HG03045 (cell line): Measurements from ENCODE around the gene MINDY3.
"Not testable (repeated sequence)": the region's sequence is repeated elsewhere in the genome, so short reads cannot be mapped to it uniquely, and the experiment has no call there.

Experiments used
- ATAC-seq: cut with Tn5 transposase; IDR thresholded peaks from one replicate; pipeline ENCODE4 v1.9.1; 2021; ENCODE audit warnings: mild to moderate bottlenecking, moderate library complexity; ENCODE audit not compliant: unreplicated experiment

Gene MINDY3

GRCh38 chr10:15859906-15860691 lies at the start of gene MINDY3:
Gene MINDY3, minus strand, starts transcription at chr10:15860507. Its CDS starts 208 bp downstream, at chr10:15860299.
- ATAC-seq, result peak; percentile 87

DNA sequence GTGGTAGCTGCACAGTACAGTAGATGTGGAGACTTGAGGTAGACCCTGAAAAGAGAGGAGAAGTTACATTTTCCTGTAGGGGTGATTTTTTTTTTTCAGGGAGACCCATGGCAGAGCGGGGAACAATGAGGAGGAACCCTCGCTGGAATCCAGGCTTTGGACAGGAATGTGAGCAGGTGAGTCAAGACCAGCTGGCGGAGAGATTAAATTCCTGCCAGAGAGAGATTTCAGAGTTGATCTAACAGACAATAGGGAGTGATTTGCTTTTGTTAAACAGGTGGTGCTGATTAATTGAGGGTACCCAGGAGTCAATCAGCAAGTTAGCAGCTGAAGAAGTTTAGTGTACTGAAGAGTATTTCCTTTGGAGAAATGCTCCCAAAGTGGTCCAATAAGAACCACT lies 41.6 kb upstream of the MINDY3 start:
- ATAC-seq, result no peak

- ATAC-seq, result no peak
Measured at GRCh38 chr10:15898046-15898445, 37.7 kb upstream of the MINDY3 start.

DNA sequence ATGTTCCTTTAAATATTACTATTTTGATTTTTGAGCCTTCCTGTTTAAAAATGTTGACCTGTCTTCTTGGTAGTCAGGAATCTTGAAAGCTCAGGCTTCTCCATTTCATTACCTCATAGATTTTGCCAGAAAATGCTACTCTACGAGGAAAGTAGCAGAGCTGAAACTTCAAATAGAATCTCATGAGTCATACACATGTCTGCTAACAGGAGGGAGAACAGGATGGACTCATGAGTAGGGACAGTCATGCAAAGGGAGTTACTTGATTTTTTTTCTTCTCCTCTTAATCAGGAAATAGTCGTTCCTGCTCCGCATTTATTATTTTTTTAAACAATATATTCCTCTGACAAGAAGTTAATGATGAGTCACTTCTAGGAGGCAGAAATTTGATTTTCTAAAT lies 37.0 kb upstream of the MINDY3 start:
- no peak for ATAC-seq

DNA sequence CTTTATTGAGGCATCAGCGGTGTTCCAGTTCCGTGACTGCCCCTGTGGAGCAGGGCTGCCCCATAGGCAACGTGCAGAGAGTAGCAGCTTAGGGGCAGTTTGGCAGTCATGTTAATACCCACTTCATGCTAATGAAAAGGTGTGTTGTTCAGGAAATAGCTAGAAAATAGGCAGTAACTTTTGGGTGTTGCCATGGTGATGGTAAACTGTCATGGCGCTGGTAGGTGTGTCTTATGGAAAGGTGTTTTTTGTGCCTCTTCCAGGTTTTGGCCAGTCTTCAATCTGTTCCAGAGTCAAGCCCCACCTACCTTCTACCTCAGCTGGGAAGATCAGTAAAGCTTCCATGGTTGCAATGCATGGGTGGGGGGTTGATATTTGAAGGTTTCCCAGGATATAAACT lies 36.3 kb upstream of the MINDY3 start:
- no peak for ATAC-seq

DNA sequence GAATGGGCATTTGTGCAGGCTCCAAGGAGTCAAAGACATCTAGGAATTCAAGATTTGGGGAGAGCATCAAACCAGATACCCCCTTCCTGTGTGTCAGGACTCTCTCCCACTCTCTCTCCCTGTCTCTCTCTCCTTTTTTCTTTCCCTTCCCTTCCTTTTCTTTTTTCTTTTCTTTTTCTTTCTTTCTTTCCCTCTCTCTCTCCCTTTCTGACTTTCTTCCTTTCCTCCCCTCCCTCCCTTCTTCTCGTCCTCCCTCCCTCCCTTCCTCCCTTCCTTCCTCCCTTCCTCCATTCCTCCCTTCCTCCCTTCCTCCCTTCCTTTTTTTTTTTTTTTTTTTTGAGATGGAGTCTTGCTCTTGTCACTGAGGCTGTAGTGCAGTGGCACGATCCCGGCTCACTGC lies 24.1 kb upstream of the MINDY3 start:
- ATAC-seq, result no peak

DNA sequence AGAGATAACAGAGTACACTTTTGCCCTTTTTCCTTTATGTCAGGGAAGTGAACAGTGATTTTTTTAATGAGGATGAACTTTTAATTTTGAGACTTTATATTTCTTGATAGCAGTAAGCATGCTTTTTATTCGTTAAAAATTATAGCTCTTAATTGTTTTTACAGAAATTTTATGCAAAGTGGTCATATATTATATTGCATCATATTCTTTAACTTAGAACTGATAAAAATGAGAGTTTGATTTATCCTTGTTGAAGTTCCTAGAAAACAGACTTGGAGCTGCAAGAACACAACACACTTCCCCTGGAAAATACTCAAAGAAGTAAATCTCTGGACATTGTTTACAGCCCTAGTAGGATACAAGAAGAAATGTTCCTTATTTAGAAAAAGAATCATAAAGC lies 21.2 kb upstream of the MINDY3 start:
- no peak for ATAC-seq

GRCh38 chr10:15879663-15880062 lies 19.4 kb upstream of the MINDY3 start:
- no peak for ATAC-seq

DNA sequence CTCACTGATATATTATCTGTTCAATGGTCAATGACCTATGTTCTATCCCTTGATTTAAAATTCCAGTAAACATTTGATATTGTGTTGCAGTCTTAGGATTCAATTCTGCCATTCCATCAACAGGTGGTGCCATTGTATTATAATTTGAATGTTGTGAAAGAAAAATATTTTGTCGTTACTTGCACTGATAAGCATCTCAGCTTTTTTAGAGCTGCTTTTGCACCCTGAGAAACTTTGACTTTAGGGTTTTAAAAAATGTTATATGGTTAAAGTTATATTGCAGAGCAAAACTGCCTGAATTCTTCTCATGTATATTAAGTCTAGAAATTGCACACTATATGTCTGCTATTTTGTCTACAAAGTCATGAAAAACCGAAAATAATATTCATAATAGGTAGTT lies 18.8 kb upstream of the MINDY3 start:
- ATAC-seq, result no peak

GRCh38 chr10:15877836-15878576 lies 17.7 kb upstream of the MINDY3 start:
- ATAC-seq, result no peak

DNA sequence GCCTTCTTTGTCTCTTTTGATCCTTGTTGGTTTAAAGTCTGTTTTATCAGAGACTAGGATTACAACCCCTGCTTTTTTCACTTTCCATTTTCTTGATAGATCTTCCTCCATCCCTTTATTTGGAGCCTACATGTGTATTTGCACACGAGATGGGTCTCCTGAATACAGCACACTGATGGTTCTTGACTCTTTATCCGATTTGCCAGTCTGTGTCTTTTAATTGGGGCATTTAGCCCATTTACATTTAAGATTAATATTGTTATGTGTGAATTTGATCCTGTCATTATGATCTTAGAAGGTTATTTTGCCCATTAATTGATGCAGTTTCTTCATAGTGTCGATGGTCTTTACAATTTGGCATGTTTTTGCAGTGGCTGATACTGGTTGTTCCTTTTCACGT lies 16.0 kb upstream of the MINDY3 start:
- ATAC-seq, result not testable (repeated sequence)

DNA sequence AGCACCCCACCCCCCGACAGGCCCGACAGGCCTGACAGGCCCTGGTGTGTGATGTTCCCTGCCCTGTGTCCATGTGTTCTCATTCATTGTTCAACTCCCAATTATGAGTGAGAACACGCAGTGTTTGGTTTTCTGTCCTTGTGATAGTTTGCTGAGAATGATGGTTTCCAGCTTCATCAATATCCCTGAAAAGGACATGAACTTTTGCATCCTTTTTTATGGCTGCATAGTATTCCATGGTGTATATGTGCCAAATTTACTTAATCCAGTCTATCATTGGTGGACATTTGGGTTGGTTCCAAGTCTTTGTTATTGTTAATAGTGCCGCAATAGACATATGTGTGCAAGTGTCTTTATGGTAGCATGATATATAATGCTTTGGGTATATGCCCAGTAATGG lies 12.3 kb upstream of the MINDY3 start:
- ATAC-seq, result not testable (repeated sequence)

- no peak for ATAC-seq
Measured at GRCh38 chr10:15871823-15872222, 11.5 kb upstream of the MINDY3 start.

DNA sequence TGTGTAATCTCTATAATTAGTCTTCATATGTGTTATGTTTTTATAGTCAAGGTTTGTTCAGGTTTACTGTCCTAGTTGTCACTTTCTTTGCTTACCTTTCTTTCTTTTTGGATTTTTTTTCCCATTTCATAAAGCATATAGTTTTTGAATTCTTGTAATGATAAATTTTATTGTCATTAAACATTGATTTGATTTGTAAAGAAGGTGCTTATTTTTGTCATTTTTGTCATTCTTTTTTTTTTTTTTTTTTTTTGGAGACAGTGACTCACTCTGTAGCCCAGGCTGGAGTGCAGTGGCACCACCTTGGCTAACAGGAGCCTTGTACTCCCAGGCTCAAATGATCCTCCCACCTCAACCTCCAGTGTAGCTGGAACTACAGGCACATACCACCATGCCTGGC lies 9.6 kb upstream of the MINDY3 start:
- ATAC-seq, result no peak

GRCh38 chr10:15868006-15868405 lies 7.7 kb upstream of the MINDY3 start:
- no peak for ATAC-seq

DNA sequence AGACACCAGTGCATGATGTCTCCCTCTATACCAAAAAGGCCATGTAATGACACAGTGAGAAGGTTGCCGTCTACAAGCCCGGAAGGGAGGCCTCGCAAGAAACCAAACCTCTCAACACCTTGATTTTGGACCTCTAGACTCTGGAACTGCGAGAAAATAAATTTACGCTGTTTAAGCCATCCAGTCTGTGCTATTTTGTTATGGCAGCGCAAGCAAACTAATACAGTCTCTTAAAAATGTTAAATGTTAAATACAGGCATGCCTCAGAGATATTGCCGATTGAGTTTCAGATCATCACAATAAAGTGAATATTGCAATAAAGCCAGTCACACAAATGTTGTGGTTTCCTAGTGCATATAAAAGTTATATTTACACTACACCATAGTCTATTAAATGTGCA lies 5.0 kb upstream of the MINDY3 start:
- ATAC-seq, result no peak

- no peak for ATAC-seq
Measured at GRCh38 chr10:15864419-15864818, 4.1 kb upstream of the MINDY3 start.

GRCh38 chr10:15863733-15864132 lies 3.4 kb upstream of the MINDY3 start:
- no peak for ATAC-seq

GRCh38 chr10:15863323-15863722 lies 3.0 kb upstream of the MINDY3 start:
- ATAC-seq, result no peak

DNA sequence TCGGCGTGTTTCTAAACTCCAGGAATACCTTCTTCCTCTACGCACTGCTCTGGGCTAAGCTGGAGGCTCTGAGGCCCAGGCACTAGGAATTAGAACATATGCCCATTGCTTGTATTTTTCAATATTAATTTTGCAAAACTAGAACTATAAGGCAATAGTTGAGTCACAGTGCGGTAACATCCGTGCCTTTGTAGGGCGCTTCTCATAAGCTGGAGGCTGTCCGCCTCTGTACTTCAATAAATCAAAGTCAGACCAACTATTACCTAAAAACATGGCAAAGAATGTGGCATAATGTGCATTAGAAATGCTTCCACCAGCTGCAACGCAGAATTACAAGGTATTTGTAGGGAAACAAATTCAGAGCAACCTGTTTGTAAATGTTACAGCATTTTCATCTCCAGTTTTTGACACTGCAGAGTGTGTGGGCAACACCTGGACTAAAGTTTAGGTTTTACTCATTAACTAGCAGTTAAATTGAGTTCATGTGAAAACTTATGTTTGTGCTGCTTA lies 440 bp upstream of the MINDY3 start:
- ATAC-seq, result no peak

DNA sequence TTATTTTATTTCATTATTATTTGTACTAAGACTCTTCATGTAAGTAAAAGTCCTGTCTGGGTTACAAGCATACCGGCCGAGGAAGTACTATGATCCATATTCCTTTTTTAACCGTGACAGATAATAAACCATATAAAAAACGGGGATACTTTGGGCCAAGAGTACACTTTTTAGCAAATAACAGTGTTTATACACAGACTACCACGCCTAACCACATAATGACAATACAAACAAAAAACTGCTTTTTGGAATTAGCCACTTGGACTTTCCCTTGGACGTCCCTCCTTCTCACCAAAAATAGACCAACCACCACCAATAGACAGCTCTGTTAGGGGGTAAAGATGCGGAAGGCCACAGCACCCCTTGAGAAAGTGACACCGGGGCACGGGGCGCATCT lies 800 bp downstream of the MINDY3 start:
- ATAC-seq, result no peak

DNA sequence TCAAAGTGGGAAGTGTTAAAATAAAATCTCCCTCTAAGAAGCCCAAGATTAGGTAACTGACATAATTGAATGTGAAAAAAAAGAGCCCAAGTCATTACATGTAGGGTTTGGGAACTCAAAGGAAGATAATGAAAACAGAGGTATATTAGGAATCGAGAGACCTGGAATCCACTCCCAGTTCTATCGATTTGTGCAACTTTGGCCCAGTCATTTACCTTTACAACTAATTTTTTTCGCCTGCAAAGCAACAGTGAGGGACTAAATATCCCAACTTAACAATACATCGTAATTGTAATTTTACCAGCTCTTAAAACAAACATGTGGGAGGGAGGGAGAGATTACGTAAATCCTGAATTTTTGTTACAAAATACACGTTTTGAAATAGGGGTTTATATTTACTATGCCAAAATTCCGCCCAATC lies 1.4 kb downstream of the MINDY3 start:
- no peak for ATAC-seq
